Measurements from ENCODE around the gene RIMS4.
"Not testable (repeated sequence)": the region's sequence is repeated elsewhere in the genome, so short reads cannot be mapped to it uniquely, and the experiment has no call there.

RIMS4 gene

GRCh38 chr20:44829688-44830087, 19.3 kb upstream of the RIMS4 start:
- DNase-seq, result no peak

- DNase-seq, result no peak
These were observed 18.3 kb upstream of the RIMS4 start for GRCh38 chr20:44828640-44829039.

- no peak for DNase-seq
These were observed 17.1 kb upstream of the RIMS4 start for GRCh38 chr20:44827401-44827800.

GRCh38 chr20:44821576-44821975, 11.2 kb upstream of the RIMS4 start:
- not testable (repeated sequence) for DNase-seq

- no peak for DNase-seq
These were observed 9.6 kb upstream of the RIMS4 start for GRCh38 chr20:44819936-44820335.

GRCh38 chr20:44817143-44817910, 7.0 kb upstream of the RIMS4 start:
- no peak for DNase-seq

- no peak for DNase-seq
These were observed 4.6 kb upstream of the RIMS4 start for GRCh38 chr20:44814937-44815336.

GRCh38 chr20:44811150-44811685, 872 bp upstream of the RIMS4 start:
- DNase-seq, result no peak

GRCh38 chr20:44810061-44810390, 320 bp downstream of the RIMS4 start:
- DNase-seq, result no peak

GRCh38 chr20:44809380-44810060, 826 bp downstream of the RIMS4 start:
- DNase-seq, result no peak

- DNase-seq, result no peak
These were observed 2.7 kb downstream of the RIMS4 start for GRCh38 chr20:44807684-44808056.

- no peak for DNase-seq
These were observed 3.2 kb downstream of the RIMS4 start for GRCh38 chr20:44807051-44807683.

- DNase-seq, result no peak
These were observed 4.2 kb downstream of the RIMS4 start for GRCh38 chr20:44805979-44806620.

GRCh38 chr20:44805335-44805978, 4.9 kb downstream of the RIMS4 start:
- no peak for DNase-seq

GRCh38 chr20:44803383-44803941, 6.9 kb downstream of the RIMS4 start:
- no peak for DNase-seq

GRCh38 chr20:44802702-44803101, 7.6 kb downstream of the RIMS4 start:
- DNase-seq, result no peak

- no peak for DNase-seq
These were observed 9.8 kb downstream of the RIMS4 start for GRCh38 chr20:44800391-44801046.

- no peak for DNase-seq
These were observed 10.7 kb downstream of the RIMS4 start for GRCh38 chr20:44799691-44800090.

- DNase-seq, result no peak
These were observed 13.4 kb downstream of the RIMS4 start for GRCh38 chr20:44796758-44797457.

- no peak for DNase-seq
These were observed 14.0 kb downstream of the RIMS4 start for GRCh38 chr20:44796311-44796710.

- no peak for DNase-seq
These were observed 14.5 kb downstream of the RIMS4 start for GRCh38 chr20:44795836-44796235.

Measured in CD4-positive, alpha-beta T cell treated with Interleukin-17A for 4 hours (primary cell).